Activated gamma-delta T cell treated with anti-CD3 and anti-CD28 coated beads, Interleukin-2, amount 50 U/mL, for 16 hours (primary cell): ENCODE results near the gene CATSPERE.
"Not testable (repeated sequence)": the region's sequence is repeated elsewhere in the genome, so short reads cannot be mapped to it uniquely, and the experiment has no call there.

Experiments used
- DNase-seq: peaks from one replicate; pipeline ENCODE4 v3.0.0-alpha.2; 2020; ENCODE audit warnings: low read depth

CATSPERE gene

GRCh38 chr1:244633140-244633539 is 172.1 kb downstream of the CATSPERE start:
- no peak for DNase-seq

- no peak for DNase-seq
Observed at GRCh38 chr1:244634546-244634945, 173.5 kb downstream of the CATSPERE start.

- DNase-seq: no peak
Observed at GRCh38 chr1:244636488-244637259, 175.6 kb downstream of the CATSPERE start.

GRCh38 chr1:244639561-244639960 is 178.5 kb downstream of the CATSPERE start:
- DNase-seq: no peak

- DNase-seq: no peak
Observed at GRCh38 chr1:244640917-244641316, 179.8 kb downstream of the CATSPERE start.

GRCh38 chr1:244642526-244642925 is 181.5 kb downstream of the CATSPERE start:
- no peak for DNase-seq

GRCh38 chr1:244642988-244643387 is 181.9 kb downstream of the CATSPERE start:
- DNase-seq: no peak

- no peak for DNase-seq
Observed at GRCh38 chr1:244645414-244645813, 184.3 kb downstream of the CATSPERE start.

- no peak for DNase-seq
Observed at GRCh38 chr1:244645890-244646289, 184.8 kb downstream of the CATSPERE start.

GRCh38 chr1:244647819-244648218 is 186.7 kb downstream of the CATSPERE start:
- no peak for DNase-seq

- no peak for DNase-seq
Observed at GRCh38 chr1:244651956-244652622, 191.0 kb downstream of the CATSPERE start.

GRCh38 chr1:244652623-244653438 is 191.8 kb downstream of the CATSPERE start, which contains the start of gene DESI2:
Gene DESI2, plus strand, starts transcription at chr1:244653126. Its CDS starts 188 bp downstream, at chr1:244653314.
- peak; percentile 96 for DNase-seq

- DNase-seq: no peak
Observed at GRCh38 chr1:244653439-244654107, 192.5 kb downstream of the CATSPERE start.

GRCh38 chr1:244654108-244655038 is 193.3 kb downstream of the CATSPERE start:
- no peak for DNase-seq

GRCh38 chr1:244655186-244655585 is 194.1 kb downstream of the CATSPERE start:
- no peak for DNase-seq

- no peak for DNase-seq
Observed at GRCh38 chr1:244657421-244657820, 196.3 kb downstream of the CATSPERE start.

- no peak for DNase-seq
Observed at GRCh38 chr1:244659694-244660093, 198.6 kb downstream of the CATSPERE start.

- DNase-seq: no peak
Observed at GRCh38 chr1:244660595-244660994, 199.5 kb downstream of the CATSPERE start.

GRCh38 chr1:244661569-244662312 is 200.7 kb downstream of the CATSPERE start:
- not testable (repeated sequence) for DNase-seq

- DNase-seq: no peak
Observed at GRCh38 chr1:244662599-244662998, 201.5 kb downstream of the CATSPERE start.
